HCT116 (cell line): ENCODE results near the gene CFAP45. TPM values are rescaled to one million over a fixed set of nuclear protein-coding genes. Genes with fewer than 3 reads are reported as not detected.

Experiments used
- ATAC-seq: fragments of 200-7000 bp; cut with Tn5 transposase; 2 replicates; pipeline ENCODE4 v1.9.1; 2020; ENCODE audit warnings: mild to moderate bottlenecking, moderate library complexity
- BruUV-seq: library from RNA; stranded (reverse); fragments of 400-500 nt; replicated peaks from 2 replicates; lab custom pipeline; 2021; lab: Mats Ljungman, UMichigan
- CTCF ChIA-PET: fragments of 300-600 bp; sonication (Branson Sonifier 250); formaldehyde crosslinking; loops from one replicate; lab custom pipeline; 2021; ENCODE audit warnings: antibody characterized with exemption; lab: Charles Lee
- POLR2A ChIA-PET: fragments of 300-600, 350-600 bp; sonication (Branson Sonifier 250); formaldehyde crosslinking; loops from one replicate; lab custom pipeline; 2021; ENCODE audit warnings: antibody characterized with exemption; lab: Charles Lee
- RAD21 ChIA-PET, 2 experiments: fragments of 300-600 bp; sonication (Branson Sonifier 250); formaldehyde crosslinking; loops; one replicate each; lab custom pipeline; 2023; ENCODE audit warnings: low total read pairs in 2 of 2; ENCODE audit not compliant: uncharacterized antibody in 2 of 2, unreplicated experiment in 2 of 2, low non-redundant PET in 1 of 2; lab: Charles Lee
- DNase-seq: peaks from one replicate; pipeline ENCODE4 v3.0.0-alpha.2; 2010; ENCODE audit warnings: low read depth, low spot score
- H2AFZ ChIP-seq: fragments of 200-600 bp; shearing (Covaris generic), sonication (generic); 2 replicates; pipeline ENCODE4 v1.6.1; 2017; ENCODE audit warnings: low read depth, mixed run types, mixed read lengths, antibody characterized with exemption, low read length; ENCODE audit not compliant: poor library complexity, severe bottlenecking
- H3K27ac ChIP-seq: 2 replicates; pipeline ENCODE4 v1.5.1; 2012; ENCODE audit warnings: low read depth, low read length
- H3K27me3 ChIP-seq: fragments of 200-600 bp; sonication (generic); 2 replicates; pipeline ENCODE4 v1.6.1; 2016; ENCODE audit warnings: mixed run types, low read length, mixed read lengths; ENCODE audit not compliant: insufficient read depth
- H3K36me3 ChIP-seq, 2 experiments: fragments of 200-500 bp in 1 of 2; fragments of 200-600 bp in 1 of 2; sonication (Bioruptor generic) in 1 of 2; sonication (generic) in 1 of 2; 2 replicates each; pipeline versions ENCODE4 v1.5.1 to v1.6.1; 2014 to 2016; ENCODE audit warnings: low read length in 2 of 2, inconsistent platforms in 1 of 2, mixed read lengths in 1 of 2, mixed run types in 1 of 2; ENCODE audit not compliant: insufficient read depth in 2 of 2, control insufficient read depth in 1 of 2
- H3K4me1 ChIP-seq, 2 experiments: fragments of 200-600 bp in 1 of 2; sonication (generic) in 1 of 2; 2 replicates each; pipeline versions ENCODE4 v1.5.1 to v1.6.1; 2012 to 2017; ENCODE audit warnings: low read length in 2 of 2, inconsistent platforms in 1 of 2, mild to moderate bottlenecking in 1 of 2, mixed read lengths in 1 of 2, mixed run types in 1 of 2, moderate library complexity in 1 of 2; ENCODE audit not compliant: insufficient read depth in 2 of 2, control insufficient read depth in 1 of 2
- H3K4me2 ChIP-seq: fragments of 200-600 bp; sonication (generic); 2 replicates; pipeline ENCODE4 v1.6.1; 2017; ENCODE audit warnings: mixed run types, low read length, mixed read lengths
- H3K4me3 ChIP-seq, 2 experiments: fragments of 200-600 bp in 1 of 2; sonication (generic) in 1 of 2; replicated peaks in 1 of 2; 2 replicates each; pipeline ENCODE4 v1.5.1; 2011 to 2016; ENCODE audit warnings: low read length in 2 of 2, control low read depth in 1 of 2, low read depth in 1 of 2, mild to moderate bottlenecking in 1 of 2, mixed read lengths in 1 of 2, mixed run types in 1 of 2
- H3K79me2 ChIP-seq: fragments of 200-600 bp; sonication (generic); 2 replicates; pipeline ENCODE4 v1.6.1; 2017; ENCODE audit warnings: mild to moderate bottlenecking, mixed run types, low read length, moderate library complexity, mixed read lengths; ENCODE audit not compliant: insufficient read depth
- H3K9ac ChIP-seq: fragments of 200-600 bp; sonication (generic); 2 replicates; pipeline ENCODE4 v1.6.1; 2016; ENCODE audit warnings: low read length, mixed read lengths
- H3K9me2 ChIP-seq: fragments of 200-600 bp; sonication (generic), shearing (Covaris generic); 2 replicates; pipeline ENCODE4 v1.6.1; 2017; ENCODE audit warnings: mixed run types, mild to moderate bottlenecking, moderate library complexity; ENCODE audit not compliant: insufficient read depth
- H3K9me3 ChIP-seq, 2 experiments: fragments of 200-500 bp in 1 of 2; fragments of 200-600 bp in 1 of 2; sonication (Bioruptor generic) in 1 of 2; sonication (generic) in 1 of 2; 2 replicates each; pipeline ENCODE4 v1.6.1; 2014 to 2017; ENCODE audit warnings: low read length in 2 of 2, mixed read lengths in 2 of 2, inconsistent platforms in 1 of 2, low read depth in 1 of 2, mild to moderate bottlenecking in 1 of 2, mixed run types in 1 of 2, moderate library complexity in 1 of 2; ENCODE audit not compliant: control insufficient read depth in 1 of 2, insufficient read depth in 1 of 2
- H4K20me1 ChIP-seq: fragments of 200-600 bp; sonication (generic), shearing (Covaris generic); 2 replicates; pipeline ENCODE4 v1.6.1; 2017; ENCODE audit warnings: mixed run types, mild to moderate bottlenecking, moderate library complexity; ENCODE audit not compliant: insufficient read depth
- EZH2 ChIP-seq: fragments of 200-600 bp; sonication (generic); IDR thresholded peaks from 2 replicates; pipeline ENCODE4 v1.6.1; 2017; ENCODE audit warnings: antibody characterized with exemption, mixed run types
- EZH2phosphoT487 ChIP-seq: fragments of 200-600 bp; IDR thresholded peaks from 2 replicates; pipeline ENCODE4 v1.6.1; 2018; ENCODE audit warnings: antibody characterized with exemption, borderline replicate concordance
- FOSL1 ChIP-seq: IDR thresholded peaks from 2 replicates; pipeline ENCODE4 v1.6.1; 2012; ENCODE audit warnings: low read depth
- JUND ChIP-seq: IDR thresholded peaks from 2 replicates; pipeline ENCODE4 v1.6.1; 2012
- POLR2A ChIP-seq: IDR thresholded peaks from 2 replicates; pipeline ENCODE4 v1.7.0; 2011; ENCODE audit warnings: borderline replicate concordance; ENCODE audit not compliant: insufficient read depth, insufficient read length; ENCODE audit errors: extremely low read depth
- POLR2AphosphoS5 ChIP-seq: IDR thresholded peaks from 2 replicates; pipeline ENCODE4 v1.6.1; 2011; ENCODE audit warnings: mild to moderate bottlenecking, low read depth, low read length, moderate library complexity
- RAD21 ChIP-seq: IDR thresholded peaks from 2 replicates; pipeline ENCODE4 v1.6.1; 2012; ENCODE audit warnings: low read depth, mild to moderate bottlenecking
- SIN3A ChIP-seq: IDR thresholded peaks from 2 replicates; pipeline ENCODE4 v1.6.1; 2012; ENCODE audit warnings: low read depth
- SRF ChIP-seq: IDR thresholded peaks from 2 replicates; pipeline ENCODE4 v1.6.1; 2012; ENCODE audit warnings: low read depth
- YY1 ChIP-seq: IDR thresholded peaks from 2 replicates; pipeline ENCODE4 v1.6.1; 2011; ENCODE audit warnings: low read length, low read depth, moderate library complexity, mild to moderate bottlenecking; ENCODE audit not compliant: insufficient replicate concordance; ENCODE audit errors: extremely low read depth
- ZFX ChIP-seq: fragments of 450-650 bp; IDR thresholded peaks from 2 replicates; pipeline ENCODE4 v1.6.1; 2017
- ZNF274 ChIP-seq: fragments of 200-500 bp; sonication (Bioruptor generic); IDR thresholded peaks from 2 replicates; pipeline ENCODE4 v1.6.1; 2014; ENCODE audit warnings: mild to moderate bottlenecking, low read depth, low read length, inconsistent platforms
- intact Hi-C: fragments of 100-400 bp; cut with micrococcal nuclease; formaldehyde crosslinking; loops from 2 replicates; pipeline ENCODE4 v1.10.0; 2022
- total RNA-seq: library from RNA; stranded (reverse); gene quantifications from one replicate; pipeline ENCODE4 v1.2.1, GENCODE V29; 2021; ENCODE audit not compliant: unreplicated experiment
- TF ChIP-seq, protein P1 (sequence below): IDR thresholded peaks from 2 replicates; pipeline ENCODE4 v1.6.1; 2012
- TF ChIP-seq, protein P2 (sequence below), 3 experiments: fragments of 200-600 bp in 1 of 3; sonication (generic) in 1 of 3; IDR thresholded peaks in 2 of 3; conservative IDR thresholded peaks in 1 of 3; 2 replicates each; pipeline ENCODE4 v1.5.1; 2012 to 2017; ENCODE audit warnings: low read depth in 2 of 3, low read length in 2 of 3, antibody characterized with exemption in 1 of 3, borderline replicate concordance in 1 of 3, control low read depth in 1 of 3, mild to moderate bottlenecking in 1 of 3, mixed read lengths in 1 of 3, mixed run types in 1 of 3, moderate library complexity in 1 of 3; ENCODE audit not compliant: insufficient read depth in 1 of 3

CFAP45 gene
- total RNA-seq, 1 experiment from 2014 or later = 0.59 TPM

DNA sequence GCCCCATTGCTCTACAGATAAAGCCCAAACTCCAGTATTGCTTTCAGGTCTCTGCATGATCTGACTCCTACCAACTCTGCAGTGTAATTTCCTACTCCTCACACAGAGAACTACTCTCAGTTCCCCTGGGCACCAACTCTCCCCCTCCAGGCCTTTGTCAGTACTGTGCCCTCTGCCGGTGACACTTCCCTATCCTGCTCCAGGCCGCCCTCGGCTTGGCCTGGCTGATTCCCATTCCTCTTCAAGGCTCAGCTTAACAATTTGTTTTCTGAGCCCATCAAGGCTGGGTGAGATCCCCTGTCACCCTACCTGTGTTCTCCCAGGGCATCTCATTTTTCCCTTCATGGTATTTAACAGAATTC is 70.7 kb downstream of the CFAP45 start:
- intact Hi-C loops = loop anchor here (2.0 kb wide), 1 partner anchor 62 kb away; no protein-coding TSS in a partner anchor
- no TSS peak for BruUV-seq
- Histone ChIP-seq H3K9me3 (no peaks in the 10 kb centered on the region), H3K36me3 (no peaks in the 10 kb centered on the region), H3K4me3 (no peak overlapping the region), H3K27me3 (peaks cover 4% of the 10 kb centered on the region; the same call in 1 of the 2 replicates), H4K20me1 (no peaks in the 10 kb centered on the region), H3K9me2 (no peaks in the 10 kb centered on the region), H3K4me1 (peaks cover 0 to 7% of the 10 kb centered on the region in 2 experiments; a peak in 1 of 4 replicates), H3K27ac (no peak overlapping the region), H3K4me2 (no peak overlapping the region), H3K9ac (no peak overlapping the region), H3K79me2 (no peaks in the 10 kb centered on the region), H2AFZ (no peak overlapping the region)
- TF ChIP-seq, protein P1, sequence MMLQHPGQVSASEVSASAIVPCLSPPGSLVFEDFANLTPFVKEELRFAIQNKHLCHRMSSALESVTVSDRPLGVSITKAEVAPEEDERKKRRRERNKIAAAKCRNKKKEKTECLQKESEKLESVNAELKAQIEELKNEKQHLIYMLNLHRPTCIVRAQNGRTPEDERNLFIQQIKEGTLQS = no peak
- no peak for TF ChIP-seq POLR2AphosphoS5
- no peak for TF ChIP-seq SRF
- no peak for TF ChIP-seq YY1
- no peak for TF ChIP-seq JUND
- no peak for TF ChIP-seq EZH2phosphoT487
- no peak for TF ChIP-seq POLR2A
- TF ChIP-seq SIN3A = no peak
- TF ChIP-seq ZNF274 = no peak
- no peak for TF ChIP-seq FOSL1
- TF ChIP-seq, protein P2, sequence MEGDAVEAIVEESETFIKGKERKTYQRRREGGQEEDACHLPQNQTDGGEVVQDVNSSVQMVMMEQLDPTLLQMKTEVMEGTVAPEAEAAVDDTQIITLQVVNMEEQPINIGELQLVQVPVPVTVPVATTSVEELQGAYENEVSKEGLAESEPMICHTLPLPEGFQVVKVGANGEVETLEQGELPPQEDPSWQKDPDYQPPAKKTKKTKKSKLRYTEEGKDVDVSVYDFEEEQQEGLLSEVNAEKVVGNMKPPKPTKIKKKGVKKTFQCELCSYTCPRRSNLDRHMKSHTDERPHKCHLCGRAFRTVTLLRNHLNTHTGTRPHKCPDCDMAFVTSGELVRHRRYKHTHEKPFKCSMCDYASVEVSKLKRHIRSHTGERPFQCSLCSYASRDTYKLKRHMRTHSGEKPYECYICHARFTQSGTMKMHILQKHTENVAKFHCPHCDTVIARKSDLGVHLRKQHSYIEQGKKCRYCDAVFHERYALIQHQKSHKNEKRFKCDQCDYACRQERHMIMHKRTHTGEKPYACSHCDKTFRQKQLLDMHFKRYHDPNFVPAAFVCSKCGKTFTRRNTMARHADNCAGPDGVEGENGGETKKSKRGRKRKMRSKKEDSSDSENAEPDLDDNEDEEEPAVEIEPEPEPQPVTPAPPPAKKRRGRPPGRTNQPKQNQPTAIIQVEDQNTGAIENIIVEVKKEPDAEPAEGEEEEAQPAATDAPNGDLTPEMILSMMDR (IDR thresholded peaks at IDR 0.05 in 2 of 3, conservative IDR thresholded peaks at IDR 0.05 in 1 of 3; ENCODE audit: borderline replicate concordance in 1 of 3, insufficient read depth in 1 of 3, low read depth in 2 of 3, low read length in 2 of 3) = peak; percentile 69 to 76 (median 76); a peak in 5 of 6 replicates
- peak; percentile 50 for TF ChIP-seq RAD21
- no peak for TF ChIP-seq ZFX
- TF ChIP-seq EZH2 = no peak
- peak; percentile 29 for DNase-seq
- ChIA-PET CTCF (interaction anchor here (1.0 to 4.4 kb wide), 3 partner anchors 12 to 31 kb away, joined by 3 to 20 read pairs (median 5); no protein-coding TSS in a partner anchor), RAD21 (no interaction called here), POLR2A (no interaction called here)
- peak; percentile 100 for ATAC-seq
